Suppressor macrophage treated with lipopolysaccharide for 4 hours (primary cell): ENCODE measurements around the gene CFDP1.

Experiments
- DNase-seq: peaks from one replicate; pipeline ENCODE4 v3.0.0-alpha.2; 2020

The CFDP1 gene

DNA sequence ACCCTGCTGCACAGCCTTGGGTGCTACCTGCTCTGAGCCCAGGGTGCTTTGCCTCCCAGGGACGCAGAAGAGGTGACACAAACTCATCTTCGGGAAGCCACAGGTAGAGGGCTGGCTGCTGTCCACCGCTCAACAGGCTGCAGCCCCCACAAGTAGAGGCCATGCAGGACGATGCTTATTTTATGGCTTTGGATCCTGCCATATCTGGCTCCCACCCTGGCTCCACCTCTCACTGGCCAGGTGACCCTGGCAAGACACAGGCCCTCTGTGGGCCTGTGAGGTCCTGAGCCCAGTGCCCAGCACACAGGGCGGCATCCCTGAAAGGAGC, 170.5 kb downstream of the CFDP1 start:
- DNase-seq, result no peak

DNA sequence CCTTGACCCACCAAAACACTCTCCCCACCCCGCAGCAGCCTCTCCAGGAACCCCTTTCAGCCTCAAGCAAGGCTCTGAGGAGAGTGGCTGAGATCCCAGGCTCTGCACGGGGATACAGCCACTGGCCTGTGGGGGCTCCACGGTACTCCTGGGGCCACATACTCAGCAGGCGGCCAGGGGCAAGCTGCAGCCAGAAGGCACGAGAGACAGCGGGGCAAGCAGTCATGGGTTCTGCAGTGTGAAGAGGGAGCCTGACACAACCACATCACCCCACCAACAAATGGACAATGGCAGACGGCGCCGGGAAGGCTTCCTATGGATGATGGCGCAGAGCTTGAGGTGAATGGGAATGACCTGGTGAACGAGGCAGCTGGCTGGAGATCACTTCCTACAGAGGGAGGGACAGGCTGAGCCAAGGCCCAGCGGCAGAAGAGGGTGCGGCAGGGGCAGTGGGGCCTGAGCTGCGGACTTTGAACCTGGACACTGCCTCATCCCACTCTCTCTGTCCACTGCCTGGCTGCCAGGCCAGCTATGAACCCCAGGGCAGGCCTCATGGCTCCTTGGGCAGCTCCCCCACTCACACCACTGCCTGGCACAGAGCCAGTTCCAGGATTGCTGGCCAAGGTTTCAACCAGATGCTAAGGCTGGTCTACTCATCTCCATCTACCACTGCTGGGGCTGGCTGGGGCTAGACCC, 171.1 kb downstream of the CFDP1 start:
- DNase-seq, result no peak

DNA sequence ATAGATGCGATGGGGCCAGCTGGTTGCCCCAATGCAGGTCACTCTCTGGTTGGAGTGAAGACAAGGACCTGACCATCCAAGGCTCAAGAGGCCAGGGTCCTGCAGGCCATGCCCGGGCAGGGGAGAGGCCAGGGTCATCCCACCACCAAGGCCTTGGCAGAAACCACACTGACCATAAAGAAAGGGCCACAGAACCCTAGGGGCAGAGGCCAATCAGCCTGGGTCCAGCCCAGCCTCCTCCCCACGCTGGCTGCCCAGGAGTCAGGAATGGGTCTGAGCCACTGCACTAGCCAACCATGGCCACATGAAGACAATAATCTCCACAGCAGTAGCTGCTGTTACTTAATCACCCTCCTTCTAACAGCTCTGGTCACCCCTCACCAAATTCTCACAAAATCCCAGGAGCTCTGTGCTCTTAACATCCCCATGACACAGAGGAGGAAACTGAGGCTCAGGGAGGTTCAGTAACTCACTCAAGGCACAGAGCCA, 171.7 kb downstream of the CFDP1 start:
- no peak for DNase-seq

DNA sequence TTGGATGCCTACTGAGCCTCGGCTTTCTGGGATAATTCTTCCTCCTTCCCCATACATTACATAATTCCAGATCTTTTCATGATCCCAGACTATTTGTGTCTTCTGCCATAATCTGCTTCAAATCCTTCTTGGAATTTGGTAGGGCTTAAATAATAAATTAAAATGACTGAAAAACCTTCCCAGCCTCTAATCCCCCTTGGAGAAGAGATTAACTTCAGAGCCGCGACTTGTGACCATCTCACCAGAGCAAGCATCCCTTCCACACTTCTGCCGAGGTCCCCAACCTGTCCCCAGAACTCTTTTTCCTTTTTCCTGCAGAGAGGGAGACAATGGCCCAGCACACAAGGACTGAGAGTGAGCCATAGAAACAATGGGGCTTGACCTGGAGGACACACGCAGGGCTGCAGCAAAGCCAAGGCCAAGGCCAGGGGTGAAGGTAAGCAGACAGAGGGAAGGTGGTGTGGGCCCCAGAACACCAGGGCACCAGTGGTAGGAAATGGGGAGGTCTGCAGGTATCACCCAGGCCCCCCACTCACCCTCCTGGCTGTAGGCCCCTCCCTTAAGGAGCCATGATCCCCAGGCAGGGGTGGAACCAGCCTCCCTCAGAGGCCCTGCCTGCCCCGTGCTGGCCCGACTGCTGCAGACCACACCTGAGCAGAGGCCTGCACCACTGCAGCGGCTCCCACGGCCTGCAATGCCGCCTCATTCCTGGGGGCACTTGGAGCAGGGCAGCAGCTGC, 172.3 kb downstream of the CFDP1 start:
- no peak for DNase-seq

DNA sequence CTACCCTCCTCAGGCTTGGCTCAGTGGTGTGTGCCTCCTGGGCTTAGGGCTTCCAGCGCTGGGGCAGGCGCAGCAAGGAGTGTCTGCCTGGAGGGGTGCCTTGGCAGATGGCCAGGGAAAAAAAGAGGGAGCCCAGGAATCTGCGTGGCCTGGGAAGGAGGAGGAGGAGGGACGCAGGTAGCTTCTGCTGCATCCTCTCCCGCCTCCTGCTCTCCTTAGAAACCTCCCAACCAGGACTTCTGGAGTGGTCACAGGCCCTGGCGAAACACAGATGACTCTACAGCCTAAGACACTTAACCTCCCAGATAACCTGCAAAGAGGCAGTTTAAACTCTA, 174.5 kb downstream of the CFDP1 start:
- DNase-seq, result no peak

DNA sequence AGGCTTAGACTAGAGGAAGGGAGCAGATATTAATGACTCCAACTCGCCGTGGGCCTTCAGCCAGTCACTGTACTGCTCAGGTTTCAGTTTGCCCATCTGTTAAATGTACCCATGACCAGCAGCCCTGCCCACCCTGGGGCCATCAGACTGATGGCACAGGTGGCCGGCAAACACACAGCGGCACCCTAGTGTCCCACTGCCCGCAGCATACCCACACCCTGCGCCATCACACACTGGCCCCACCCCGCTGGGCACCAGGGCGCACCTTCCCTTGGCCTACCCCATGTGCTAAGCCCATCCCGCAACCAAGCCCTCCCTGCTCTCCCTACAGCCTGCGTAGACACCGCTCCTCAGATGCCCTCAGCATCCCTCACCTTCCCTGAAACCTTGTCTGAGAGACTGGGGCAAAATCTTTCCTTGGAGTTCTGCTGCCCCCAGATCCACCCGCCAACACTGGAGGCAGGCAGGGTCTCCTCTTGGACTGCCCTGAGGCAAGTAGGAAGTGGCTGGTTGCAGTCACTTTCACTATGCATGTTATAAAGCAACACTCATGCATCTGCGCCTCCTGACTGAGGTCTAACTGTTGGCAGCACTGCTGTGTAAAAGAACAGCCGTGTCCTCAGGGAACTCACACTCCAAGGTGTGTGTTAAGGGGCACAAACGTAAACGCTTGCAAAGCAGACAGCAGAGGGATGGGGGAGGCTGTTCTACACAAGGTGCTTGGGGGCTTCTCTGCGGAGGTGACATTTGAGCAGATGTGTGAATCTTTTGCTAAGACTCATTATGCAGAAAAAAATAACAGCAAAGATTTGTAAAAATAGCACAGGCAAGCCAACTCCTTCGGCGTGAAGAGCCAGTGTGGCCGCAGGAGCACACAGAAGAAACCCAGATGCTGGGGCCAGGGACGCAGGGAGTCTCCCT, 175.2 kb downstream of the CFDP1 start:
- DNase-seq, result no peak

DNA sequence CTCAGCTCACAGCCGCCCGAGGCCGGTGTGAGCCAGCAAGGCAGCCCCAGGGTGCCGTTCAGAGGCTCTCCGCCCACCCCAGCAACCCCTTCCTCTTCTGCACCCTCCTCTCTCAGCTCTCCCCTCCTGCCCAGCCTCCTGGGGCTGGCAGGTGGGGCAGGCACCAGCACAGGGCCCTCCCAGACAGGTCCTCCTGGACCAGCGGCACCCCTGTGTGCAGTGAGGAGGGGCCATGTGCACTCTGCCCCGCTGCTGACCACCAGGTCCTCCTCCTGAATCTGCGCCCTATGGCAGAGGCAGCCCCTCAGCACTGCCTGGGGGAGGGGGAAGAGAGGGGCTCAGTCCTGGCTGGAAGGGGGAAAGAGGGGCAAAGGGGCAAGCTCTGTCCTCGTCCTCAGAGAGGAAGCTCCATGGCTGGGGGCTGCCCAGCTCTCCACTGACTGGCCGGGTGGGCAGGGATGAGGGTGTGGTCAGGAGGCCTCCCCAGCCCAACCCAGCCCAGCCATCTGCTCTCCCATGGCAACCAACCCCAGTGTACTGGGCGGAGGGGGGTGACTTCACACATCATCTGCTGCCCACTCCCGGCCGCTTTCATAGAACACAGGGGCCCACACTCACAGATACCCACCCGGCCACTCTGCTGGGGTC, 176.5 kb downstream of the CFDP1 start:
- DNase-seq, result no peak

DNA sequence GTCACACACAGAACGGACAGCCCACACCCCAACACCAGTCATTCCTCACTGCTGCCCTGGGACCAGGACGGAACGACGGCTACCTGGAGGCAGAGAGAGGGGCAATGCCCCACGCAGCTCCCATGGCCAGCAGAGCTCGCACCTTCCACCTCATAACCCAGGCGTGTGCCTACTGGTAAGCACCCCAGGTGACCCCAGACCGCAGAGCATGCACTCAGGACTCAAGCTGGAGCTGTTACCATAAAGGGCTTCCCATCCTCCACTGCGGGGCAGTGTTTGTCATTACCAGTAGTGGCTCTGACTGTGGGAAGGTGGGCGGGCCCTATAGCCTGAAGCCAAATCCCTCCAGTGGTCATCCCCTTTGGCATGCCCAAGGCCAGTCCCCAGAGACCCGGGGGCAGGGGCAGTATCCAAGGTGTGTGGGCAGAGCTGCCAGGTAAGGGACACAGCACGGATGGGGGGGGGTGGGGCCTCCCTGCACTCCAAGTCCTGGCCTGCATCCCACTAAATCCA, 177.2 kb downstream of the CFDP1 start:
- no peak for DNase-seq

DNA sequence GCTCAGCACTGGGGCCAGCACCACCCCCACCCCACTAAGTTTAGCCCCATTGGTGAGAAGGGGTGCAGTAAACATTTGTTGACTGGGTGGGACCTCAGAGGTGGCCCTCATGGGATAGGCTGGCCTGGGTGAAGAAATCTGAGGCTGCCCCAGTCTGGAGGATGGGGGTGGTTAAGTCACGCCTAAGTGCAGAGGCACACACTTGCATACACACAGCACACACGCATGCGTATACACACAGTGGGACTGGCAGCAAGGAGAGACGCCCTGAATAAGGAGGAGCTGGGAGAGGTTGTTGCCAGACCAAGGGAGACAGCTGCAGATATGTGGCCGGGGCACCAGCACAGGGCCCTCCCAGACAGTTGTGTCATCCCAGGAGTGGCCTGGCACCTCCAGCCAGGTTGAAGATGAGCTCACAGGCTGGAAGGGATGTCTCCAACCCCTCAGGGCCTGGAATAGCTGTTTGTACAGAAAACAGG, 178.9 kb downstream of the CFDP1 start:
- no peak for DNase-seq

DNA sequence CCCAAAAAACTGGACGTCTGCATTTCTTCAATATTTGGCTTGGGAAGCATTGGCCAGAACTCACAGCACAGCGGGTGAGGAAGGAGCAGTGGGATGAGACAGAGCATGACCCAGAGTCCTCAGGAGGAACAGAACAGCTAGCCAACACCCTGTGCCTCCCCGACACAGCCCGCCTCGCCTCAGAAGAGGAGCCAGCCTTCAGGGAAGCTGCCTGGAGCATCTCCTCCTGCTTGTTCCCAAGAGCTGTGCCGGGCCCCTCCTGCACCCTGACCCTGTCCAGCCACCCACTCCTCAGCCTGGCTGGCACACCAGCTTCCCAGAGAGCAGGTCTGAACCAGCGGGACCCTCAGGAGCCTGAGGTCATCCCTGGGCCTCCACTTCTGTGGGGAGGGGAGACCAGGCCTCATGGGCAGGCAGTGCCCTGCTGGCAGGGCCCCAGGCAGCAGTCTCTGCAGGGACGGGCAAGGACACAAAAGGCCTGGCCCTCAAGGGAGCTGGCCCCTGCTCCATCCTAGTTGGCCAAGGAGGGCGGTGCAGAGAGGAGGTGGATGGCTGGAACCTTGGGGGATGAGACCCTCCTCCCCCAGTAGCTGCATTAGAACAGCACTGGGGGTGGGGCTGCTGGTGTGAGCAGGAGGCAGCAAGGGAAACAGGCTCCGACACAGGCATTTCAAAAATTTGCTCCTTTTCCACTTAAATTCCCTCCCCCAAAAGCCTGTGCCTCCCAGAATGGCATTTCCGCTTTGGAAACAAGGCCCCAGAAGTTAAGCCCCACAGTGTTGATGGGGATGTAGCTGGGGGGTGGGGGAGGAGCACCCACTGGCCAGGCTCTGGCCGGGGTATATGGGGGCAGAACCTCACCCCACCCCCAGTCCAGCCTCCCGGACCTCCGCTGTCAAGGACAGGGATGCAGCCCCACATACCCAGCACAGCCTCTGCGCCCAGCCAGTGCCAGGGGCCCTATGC, 180.1 kb downstream of the CFDP1 start:
- DNase-seq, result no peak

DNA sequence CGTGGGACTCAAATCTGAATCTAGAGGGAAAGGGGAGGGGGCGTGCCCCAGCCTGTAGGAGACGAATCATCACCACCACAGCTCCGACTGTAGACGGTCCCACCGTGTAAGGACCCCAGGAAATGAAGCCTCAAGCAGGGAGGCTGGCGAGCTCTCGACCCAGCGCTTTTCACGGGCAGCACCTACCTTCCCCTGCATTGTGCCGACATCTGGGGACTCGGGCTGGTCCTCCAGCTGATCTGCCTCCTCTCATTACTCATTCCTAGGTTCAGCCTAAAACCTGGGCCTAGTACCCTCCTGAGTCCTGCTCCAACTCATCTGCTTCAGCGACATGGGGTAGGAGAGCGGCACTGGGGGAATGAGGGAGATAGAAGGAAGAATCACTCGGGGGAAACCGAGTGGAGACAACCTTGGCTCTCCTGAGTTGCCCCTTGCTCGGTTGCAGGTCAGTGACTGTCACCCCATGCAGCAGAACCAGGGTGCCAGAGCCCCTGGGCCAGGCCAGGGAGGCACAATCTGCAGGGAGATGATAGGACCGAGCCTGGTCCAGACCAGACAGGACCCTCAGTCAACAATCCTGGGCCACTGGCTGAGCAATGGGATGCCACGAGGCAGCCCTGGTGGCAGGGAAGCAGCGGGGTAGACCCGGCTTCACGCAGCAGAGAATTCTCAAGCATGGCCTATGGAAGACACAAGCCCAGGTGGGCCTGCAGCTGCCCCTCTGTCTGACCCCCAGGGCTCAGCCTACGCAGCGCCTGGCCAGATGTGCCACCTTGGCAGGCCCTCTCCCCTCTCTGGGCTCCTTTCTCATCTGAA, 181.0 kb downstream of the CFDP1 start:
- DNase-seq, result no peak

DNA sequence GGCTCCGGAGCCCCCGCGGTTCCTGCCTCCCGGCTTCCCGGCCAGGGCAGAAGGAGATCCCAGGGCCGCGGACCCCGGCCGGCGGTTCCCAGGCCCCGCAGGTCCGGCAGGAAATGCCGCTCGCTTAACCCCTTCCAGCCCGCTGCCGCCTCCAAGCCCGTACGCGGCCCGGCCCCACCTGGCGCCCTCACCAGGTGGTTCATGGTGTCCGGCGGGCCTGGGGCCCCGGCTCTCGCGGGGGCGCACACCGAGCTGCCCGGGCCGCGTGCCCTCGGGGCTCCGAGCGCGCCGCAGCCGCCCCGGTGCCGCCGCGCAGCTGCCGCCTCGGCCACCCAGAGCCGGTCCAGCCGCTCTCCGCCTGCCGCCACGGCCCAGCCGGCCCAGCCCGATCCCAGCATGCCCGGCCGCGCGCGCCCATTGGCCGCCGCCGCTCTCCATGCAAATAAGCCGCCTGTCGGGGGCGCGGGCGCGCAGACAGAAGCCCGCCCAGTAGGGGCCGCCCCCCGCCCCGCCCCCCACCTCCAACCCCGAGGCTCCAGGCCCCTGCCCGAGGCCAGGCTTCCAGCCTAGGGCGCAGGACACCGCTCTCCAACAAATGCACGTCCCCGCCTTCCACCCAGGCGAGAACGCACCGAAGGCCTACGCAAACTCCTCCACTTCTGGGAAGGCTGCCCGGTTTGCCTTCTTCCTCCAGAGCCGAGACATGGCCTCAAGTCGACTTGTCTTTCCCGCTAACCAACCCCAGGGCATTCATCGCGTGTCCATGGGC, 181.8 kb downstream of the CFDP1 start, which contains the start of gene BCAR1:
Gene BCAR1 (minus strand): TSS at position 345 of the 769 bp plus-strand sequence. CDS start 142 bp downstream, at position 203.
- peak; percentile 84 for DNase-seq

DNA sequence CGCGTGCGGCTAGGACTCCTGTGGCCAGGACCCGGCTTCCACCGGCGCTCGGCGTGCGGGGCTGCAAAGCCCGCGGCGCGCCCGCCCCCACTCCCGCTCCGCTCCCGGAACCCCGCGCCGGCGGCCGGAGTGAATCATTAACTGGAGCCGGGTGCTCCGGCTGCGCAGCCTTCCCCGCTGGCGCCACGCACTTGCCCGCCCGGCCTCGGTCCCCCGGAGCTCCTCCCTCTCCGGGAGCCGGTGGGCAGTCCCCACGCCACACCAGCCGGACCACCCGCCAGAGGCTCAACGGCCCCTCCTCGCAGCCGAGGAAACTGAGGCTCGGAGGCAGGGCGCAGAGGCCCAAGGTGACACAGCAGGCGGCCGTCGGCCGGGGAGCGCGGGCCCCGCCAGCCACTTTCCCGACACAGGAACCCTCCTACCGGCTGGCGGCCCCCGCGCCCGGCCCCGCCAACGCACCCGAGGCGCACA, 182.5 kb downstream of the CFDP1 start:
- peak; percentile 46 for DNase-seq

DNA sequence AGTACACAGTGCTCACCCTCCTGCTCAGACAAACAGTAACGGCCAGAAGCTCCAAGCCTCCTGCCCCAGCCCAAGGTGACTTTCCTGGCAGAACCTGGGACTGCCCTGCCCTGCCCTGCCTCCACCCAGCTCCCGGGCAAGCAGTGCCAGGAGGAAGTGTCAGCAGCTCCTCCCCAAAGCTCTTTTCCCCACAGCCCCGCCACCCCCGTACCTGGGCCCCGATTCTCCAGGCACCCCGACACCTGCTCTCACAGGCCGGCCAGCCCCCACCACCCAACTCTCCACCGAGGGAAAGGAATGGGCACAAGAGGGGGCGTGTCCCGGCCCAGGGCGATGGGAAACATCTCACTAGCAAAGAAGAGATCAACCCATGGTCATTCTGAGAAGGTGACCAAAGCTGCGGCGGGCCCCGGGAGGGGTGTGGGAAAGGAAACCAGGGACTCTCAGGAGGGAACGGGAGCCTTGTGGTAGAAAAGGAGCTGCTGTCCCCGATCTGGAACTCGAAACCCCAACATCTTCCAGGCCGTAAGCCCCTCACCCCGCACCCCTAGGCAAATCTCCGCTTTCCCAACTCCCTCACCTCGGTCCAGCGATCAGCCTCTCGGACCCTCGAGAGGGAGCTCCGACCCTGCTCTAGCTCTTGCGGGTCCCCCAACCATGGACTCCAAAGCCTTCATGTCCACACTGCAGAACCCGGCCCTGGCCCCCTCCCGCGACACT, 183.1 kb downstream of the CFDP1 start:
- no peak for DNase-seq

DNA sequence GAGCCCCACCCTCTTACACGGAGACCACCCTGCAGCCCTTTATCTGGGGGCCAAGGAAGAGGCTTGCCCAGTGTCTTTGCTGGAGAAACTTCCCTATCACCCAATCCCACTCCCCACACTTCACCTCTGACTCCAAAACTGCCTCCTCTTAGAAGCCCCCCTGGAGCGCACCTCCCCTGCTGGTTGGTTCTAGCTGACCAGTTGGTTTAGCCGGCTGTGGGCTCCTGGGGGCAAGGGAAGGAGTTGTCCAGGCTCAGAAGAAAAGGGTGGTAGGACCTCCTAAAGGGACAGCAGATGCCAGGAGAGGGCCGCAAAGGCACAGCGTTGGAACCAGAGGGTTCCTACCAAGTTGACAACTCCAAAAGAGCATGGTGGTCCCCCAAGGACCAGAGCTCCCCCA, 183.9 kb downstream of the CFDP1 start:
- DNase-seq, result no peak

DNA sequence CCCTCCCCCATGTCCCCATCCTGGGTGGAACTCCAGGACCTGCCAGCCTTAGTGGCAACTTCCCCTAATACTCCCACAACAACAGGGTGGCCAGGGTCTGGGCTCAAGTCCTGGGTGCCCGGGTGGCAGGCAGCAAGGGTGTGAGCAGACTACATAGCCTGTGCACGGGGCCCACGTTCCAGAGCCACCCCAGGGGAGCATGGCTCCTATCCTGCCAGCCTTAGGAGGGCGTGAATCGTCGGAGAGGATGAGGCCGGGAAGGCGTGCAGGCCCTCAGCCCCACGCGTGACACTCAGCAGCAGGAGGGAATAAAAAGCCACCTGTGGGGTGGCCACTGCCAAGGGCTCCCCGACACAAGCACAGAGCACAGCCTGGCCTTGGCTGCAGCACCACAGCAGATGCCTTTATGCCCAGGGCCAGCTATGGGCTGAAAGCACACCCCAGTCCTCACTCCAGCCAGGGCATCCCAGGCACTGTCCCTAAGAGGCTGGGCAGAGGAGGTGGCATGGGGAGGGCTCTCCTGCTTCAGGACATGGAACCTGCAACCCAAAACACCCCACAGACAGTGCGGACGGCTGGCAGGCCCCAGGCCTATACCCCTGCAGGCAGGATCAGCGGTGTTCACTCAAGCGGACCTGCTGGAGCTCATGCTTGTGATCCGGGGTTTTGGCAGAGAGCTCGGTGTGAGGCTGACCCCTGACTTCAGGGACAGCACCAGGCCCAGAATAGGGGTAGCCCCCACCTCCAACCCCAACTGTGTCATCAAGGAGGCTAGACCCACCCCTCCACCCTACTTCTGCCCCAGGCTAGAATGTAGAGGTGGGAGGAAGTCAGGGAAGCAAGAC, 184.5 kb downstream of the CFDP1 start:
- DNase-seq, result no peak

DNA sequence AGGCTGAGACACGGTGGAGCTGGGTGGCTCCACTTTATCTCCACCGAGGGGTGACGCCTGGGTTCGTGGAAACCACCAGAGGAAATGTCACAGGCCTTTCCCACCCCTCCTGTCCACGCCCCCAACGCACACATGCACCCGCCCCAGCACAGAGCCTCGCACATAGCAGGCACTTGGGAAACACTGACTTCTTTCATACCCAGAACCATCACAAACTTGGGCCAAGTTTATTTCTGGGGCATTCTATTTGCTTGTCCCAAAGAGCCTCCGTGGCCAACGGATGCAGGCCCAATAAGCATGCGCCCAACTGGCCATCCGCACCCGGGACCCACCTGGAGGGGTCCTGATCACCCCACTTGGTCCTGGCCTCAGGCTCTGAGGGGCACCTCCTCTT, 185.2 kb downstream of the CFDP1 start:
- no peak for DNase-seq

DNA sequence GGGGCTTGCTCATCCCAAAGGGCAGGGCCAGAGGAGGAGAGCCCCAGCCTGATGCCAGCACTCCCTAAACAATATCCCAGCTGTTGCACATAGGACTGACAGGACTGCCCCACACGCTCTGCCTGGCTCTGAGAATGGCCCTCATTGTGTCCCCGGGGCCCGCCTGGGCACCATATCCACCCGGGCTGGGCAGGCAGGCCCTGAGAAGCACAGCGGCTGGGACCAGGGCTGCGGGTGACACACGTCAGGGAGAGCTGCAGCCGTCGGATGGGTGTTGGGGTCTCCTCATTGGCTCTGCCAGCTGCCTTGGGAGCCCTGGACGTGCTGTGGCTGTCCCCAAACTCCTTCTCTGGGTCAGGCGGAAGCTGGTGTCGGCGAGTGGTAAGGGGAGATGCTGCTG, 186.1 kb downstream of the CFDP1 start:
- DNase-seq, result no peak
